Mucosa of stomach (tissue), 1 donor: ENCODE results near the gene TMEM238.

Experiments
- H3K27me3 ChIP-seq: one replicate; pipeline ENCODE4 v1.7.0; 2013; ENCODE audit warnings: mild to moderate bottlenecking, low read length; ENCODE audit not compliant: control insufficient read depth, insufficient read depth
- H3K36me3 ChIP-seq: one replicate; pipeline ENCODE4 v1.7.0; 2013; ENCODE audit warnings: low read length; ENCODE audit not compliant: control insufficient read depth, insufficient read depth
- H3K4me1 ChIP-seq: one replicate; pipeline ENCODE4 v1.7.0; 2013; ENCODE audit warnings: mild to moderate bottlenecking, low read length; ENCODE audit not compliant: control insufficient read depth, insufficient read depth
- H3K4me3 ChIP-seq: one replicate; pipeline ENCODE4 v1.7.0; 2013; ENCODE audit warnings: low read length
- H3K9ac ChIP-seq: one replicate; pipeline ENCODE4 v1.7.0; 2013; ENCODE audit warnings: mild to moderate bottlenecking, low read length, moderate library complexity
- H3K9me3 ChIP-seq: one replicate; pipeline ENCODE4 v1.7.0; 2013; ENCODE audit warnings: mild to moderate bottlenecking, low read length, moderate library complexity; ENCODE audit not compliant: control insufficient read depth
- donor health status: Pancreatic carcinoma.

The TMEM238 gene

DNA sequence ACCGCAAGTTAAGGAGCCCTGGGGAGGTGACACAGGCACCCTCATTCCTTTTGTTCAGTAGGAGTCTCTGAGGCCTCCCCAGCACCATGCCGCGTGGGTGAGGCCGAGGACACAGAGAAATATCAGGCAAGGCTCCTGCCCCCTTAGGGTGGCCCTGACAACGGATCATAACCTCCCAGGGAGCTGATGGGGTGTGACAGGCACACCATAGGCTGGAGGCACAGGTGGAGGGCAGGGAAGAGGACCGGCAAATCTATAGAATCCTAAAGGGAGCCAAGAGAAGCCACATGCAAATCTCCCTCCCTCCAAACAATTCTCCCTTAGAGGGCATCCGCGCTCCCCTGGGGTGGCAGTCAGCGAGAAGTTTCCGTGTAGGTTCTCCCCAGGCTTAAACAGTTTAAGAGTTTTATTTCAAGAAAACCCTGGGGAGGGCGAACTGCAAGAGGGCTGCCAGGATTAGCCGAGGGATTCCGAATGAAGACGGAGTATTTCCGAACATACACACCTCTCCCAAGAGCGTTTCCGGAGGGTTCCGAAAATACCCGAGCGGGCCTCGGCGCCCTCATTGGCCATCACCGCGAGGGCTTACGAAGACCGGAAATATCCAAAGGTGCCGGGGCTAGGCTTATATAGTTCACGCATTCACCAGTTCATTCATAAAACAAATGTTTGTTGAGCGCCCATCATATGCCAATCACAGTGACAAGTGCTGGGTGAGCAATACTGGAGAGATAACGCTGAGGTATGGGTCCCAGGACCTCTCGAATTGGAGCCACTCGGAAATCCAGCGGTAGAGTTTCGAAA, 1.0 kb upstream of the TMEM238 start:
- Histone ChIP-seq H3K36me3 (peaks cover 10% of the 10 kb centered on the region), H3K4me3 (peak overlapping the region; percentile 85), H3K27me3 (no peaks in the 10 kb centered on the region), H3K9ac (peak overlapping the region; percentile 74), H3K9me3 (no peaks in the 10 kb centered on the region), H3K4me1 (peaks cover 52% of the 10 kb centered on the region)

- H3K4me3 ChIP-seq = peak overlapping the region; percentile 25
- no peaks in the 10 kb centered on the region for H3K27me3 ChIP-seq
- peak overlapping the region; percentile 61 for H3K9ac ChIP-seq
- peaks cover 46% of the 10 kb centered on the region for H3K4me1 ChIP-seq
- H3K9me3 ChIP-seq = no peaks in the 10 kb centered on the region
- peaks cover 10% of the 10 kb centered on the region for H3K36me3 ChIP-seq
These were observed 587 bp downstream of the TMEM238 start for GRCh38 chr19:55383279-55384130.

GRCh38 chr19:55382522-55383054, 1.5 kb downstream of the TMEM238 start:
- Histone ChIP-seq H3K27me3 (peaks cover 3% of the 10 kb centered on the region), H3K4me3 (peak overlapping the region; percentile 25)

GRCh38 chr19:55382013-55382412, 2.1 kb downstream of the TMEM238 start:
- no peaks in the 10 kb centered on the region for H3K9me3 ChIP-seq
- H3K4me3 ChIP-seq = no peak overlapping the region
- peaks cover 31% of the 10 kb centered on the region for H3K4me1 ChIP-seq
- H3K9ac ChIP-seq = no peak overlapping the region
- H3K27me3 ChIP-seq = peaks cover 6% of the 10 kb centered on the region
- no peaks in the 10 kb centered on the region for H3K36me3 ChIP-seq

More at GRCh38 chr19:55382522-55383054, 1.5 kb downstream of the TMEM238 start:
- Histone ChIP-seq H3K36me3 (peaks cover under 1% of the 10 kb centered on the region), H3K4me1 (peaks cover 36% of the 10 kb centered on the region), H3K9ac (peak overlapping the region; percentile 61), H3K9me3 (no peaks in the 10 kb centered on the region)

DNA sequence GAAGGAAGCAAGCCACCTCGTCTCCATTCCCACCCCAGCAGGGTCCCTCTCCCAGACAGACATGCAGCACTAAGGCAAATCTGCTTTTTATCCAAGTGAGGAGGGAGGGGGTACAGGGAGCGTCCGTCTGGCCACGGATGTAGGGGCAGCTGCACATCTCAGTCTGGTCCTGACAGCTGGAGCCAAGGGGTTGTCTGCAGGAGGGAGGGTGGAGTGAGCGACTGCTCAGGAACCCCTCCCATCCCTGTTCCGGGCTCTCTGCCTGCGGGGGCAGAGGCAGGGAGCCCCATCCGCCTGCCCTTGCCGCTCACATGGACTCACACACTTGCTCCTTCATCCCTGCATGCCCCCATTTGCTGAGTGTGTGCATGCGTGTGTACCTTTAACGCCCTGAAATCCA, 4.9 kb downstream of the TMEM238 start:
- H3K9ac ChIP-seq = no peak overlapping the region
- no peaks in the 10 kb centered on the region for H3K9me3 ChIP-seq
- no peak overlapping the region for H3K4me3 ChIP-seq
- peaks cover 33% of the 10 kb centered on the region for H3K4me1 ChIP-seq
- H3K27me3 ChIP-seq = peaks cover 24% of the 10 kb centered on the region
- no peaks in the 10 kb centered on the region for H3K36me3 ChIP-seq

GRCh38 chr19:55377356-55378131, 6.5 kb downstream of the TMEM238 start:
- Histone ChIP-seq H3K4me1 (peaks cover 32% of the 10 kb centered on the region), H3K4me3 (no peak overlapping the region), H3K9ac (no peak overlapping the region), H3K36me3 (no peaks in the 10 kb centered on the region), H3K27me3 (peaks cover 40% of the 10 kb centered on the region), H3K9me3 (no peaks in the 10 kb centered on the region)

DNA sequence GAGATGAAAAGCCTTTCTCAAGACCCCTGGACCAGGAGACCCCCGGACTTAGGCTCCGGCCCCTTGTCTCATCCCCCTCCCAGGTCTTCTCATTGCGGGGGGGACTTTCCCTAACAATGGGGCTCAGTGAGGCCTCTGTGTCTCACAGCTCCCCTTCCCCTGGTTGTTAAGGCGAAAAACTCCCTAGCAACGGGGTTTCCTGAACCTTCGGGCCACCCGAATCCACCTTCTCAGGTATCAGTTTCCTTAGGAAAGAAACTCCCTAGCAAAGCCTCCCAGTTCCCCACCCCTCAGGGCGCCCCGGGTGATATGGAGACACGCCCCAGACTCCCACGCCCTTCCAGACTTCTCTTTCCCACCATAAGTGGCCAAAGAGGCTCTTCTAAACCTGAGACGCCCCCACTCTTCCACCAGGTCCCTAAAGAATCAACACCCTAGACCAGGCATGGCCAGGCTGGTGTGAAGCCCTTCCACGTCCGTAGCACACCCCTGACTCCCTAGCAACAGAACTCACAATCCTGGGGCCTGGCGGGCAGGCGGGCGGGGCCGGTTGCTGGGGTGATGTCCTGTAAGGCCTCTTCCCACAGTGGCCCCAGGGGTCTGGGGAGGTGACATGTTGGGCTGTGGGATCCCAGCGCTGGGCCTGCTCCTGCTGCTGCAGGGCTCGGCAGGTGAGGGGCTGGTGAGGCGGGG, 7.7 kb downstream of the TMEM238 start, which contains the start of gene TMEM190:
Gene TMEM190, plus strand, starts transcription at position 586 of the 693 bp plus-strand sequence. Its CDS starts 28 bp downstream, at position 614.
- no peak within 1 kb of the TSS for H3K4me3 ChIP-seq
- no peak within 1 kb of the TSS for H3K9ac ChIP-seq
- H3K36me3 ChIP-seq = no peaks in the 10 kb centered on the region
- peaks cover 27% of the 10 kb centered on the region for H3K4me1 ChIP-seq
- peaks cover 51% of the 10 kb centered on the region for H3K27me3 ChIP-seq
- H3K9me3 ChIP-seq = no peaks in the 10 kb centered on the region

DNA sequence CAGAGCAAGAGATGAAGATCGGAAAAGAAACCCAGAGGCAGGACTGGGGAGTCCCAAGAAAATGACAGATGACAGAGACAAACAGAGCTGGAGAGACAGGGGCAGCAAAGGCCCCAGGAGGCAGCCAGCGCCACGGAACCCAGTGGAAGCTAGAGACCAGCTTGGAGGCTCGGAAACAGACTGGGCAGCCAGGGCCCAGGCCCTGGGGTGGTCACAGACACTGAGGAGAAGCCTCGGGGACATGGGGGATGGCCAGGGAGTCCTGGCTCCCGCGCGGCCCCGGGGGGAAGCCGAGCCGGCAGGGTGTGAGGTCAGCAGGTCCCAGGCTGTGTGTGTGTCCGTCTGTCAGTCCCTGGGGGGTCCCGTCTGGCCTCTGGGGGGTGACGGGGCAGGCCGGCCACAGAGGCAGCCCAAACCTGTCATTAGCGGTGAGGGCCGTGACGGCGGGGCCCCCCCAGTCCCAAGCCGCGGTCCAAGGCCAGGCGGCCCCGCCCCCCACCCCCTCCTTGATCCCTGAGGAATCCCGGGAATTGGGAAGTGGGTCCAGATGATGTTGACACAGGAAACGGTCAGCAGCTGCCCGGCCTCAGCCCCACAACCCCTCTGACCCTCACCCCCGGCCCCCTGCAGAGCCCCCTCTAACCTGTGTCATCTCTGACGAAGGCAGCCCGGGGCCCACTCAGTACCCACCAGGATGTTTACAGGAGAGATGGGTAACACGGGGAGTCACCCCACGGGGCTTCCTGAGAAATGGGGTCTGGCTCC, 9.9 kb downstream of the TMEM238 start:
- Histone ChIP-seq H3K36me3 (no peaks in the 10 kb centered on the region), H3K4me3 (no peak overlapping the region), H3K4me1 (peaks cover 31% of the 10 kb centered on the region), H3K9ac (peak overlapping the region; percentile 39), H3K9me3 (no peaks in the 10 kb centered on the region), H3K27me3 (peaks cover 69% of the 10 kb centered on the region)

DNA sequence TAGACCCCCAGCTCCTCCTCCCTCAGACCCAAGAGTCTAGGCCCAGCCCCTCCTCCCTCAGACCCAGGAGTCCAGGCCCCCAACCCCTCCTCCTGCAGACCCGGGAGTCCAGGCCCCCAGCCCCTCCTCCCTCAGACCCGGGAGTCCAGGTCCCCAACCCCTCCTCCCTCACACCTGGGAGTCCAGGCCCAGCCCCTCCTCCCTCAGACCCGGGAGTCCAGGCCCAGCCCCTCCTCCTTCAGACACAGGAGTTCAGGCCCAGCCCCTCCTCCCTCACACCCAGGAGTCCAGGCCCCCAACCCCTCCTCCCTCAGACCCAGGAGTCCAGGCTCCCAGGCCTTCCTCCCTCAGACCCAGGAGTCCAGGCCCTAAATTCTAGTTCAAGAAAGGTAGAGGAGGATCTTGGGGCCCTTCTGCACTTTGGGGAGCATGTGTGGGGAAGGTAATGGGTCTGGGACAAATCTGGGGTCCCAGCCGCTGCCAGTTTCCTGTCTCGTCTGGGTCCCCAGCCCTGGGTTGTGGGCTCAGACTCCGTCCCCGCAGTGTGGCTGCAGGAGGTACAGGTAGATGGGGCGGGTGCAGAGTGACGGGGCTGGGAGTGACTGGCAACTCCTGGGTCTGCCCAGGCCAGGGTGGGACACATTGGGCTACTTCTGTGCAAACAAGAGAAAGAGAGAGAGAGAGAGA, 10.6 kb downstream of the TMEM238 start:
- H3K4me1 ChIP-seq = peaks cover 35% of the 10 kb centered on the region
- no peaks in the 10 kb centered on the region for H3K9me3 ChIP-seq
- peaks cover 77% of the 10 kb centered on the region for H3K27me3 ChIP-seq

DNA sequence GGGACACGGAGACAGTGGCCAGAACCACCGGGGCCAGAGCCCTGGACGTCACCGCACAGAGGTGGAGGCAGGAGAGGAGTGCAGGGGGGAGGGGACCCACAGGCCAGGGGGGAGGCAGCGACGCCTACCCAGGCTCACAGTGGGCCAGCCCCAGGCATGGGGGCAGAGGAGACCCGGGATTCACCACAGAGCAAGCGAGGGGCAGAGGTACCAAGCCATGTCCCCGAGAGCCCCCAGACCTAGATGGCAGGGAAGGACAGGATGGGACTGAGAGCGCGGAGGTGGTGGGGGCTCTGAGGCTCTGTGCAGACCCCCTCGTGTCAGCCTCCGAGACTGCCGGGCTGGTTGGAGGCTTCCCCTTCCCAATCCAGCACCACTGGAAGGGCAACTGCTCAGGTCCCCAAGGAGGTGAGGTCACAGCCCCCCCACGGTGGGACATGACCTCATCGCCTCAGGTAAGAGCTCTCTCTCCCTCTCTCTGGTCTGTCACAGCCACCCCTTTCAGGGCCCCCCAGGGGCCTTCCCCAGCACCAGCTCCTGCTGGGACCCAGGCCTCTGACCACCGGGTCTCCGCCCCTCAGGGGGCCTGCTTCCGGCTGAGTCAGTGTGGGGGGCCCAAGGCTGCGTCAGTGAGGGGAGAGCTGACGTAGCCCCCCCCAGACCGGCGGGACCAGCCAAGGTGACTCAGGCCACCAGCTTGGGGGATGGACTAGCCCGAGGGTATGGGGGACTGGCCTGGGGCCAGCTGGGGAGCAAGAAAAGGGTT, 11.6 kb downstream of the TMEM238 start:
- Histone ChIP-seq H3K9ac (no peak overlapping the region), H3K4me1 (peaks cover 35% of the 10 kb centered on the region), H3K36me3 (no peaks in the 10 kb centered on the region), H3K27me3 (peaks cover 82% of the 10 kb centered on the region), H3K4me3 (no peak overlapping the region), H3K9me3 (no peaks in the 10 kb centered on the region)

More for the DNA sequence above, 10.6 kb downstream of the TMEM238 start:
- Histone ChIP-seq H3K36me3 (no peaks in the 10 kb centered on the region), H3K4me3 (no peak overlapping the region), H3K9ac (peak overlapping the region; percentile 39)
